Bronchus fibroblast of lung (primary cell): ENCODE data around the gene TAS2R10. TPM values are rescaled to one million over a fixed set of nuclear protein-coding genes. Genes with fewer than 3 reads are reported as not detected.

Experiments used
- total RNA-seq: library from RNA; depleted of rRNA; stranded (reverse); fragments of >200 nt; gene quantifications from 2 replicates; pipeline ENCODE4 v1.2.3, GENCODE V29; 2015

Gene TAS2R10
- total RNA-seq, result 0.67 TPM in 1 of 2 replicates, not detected in the other

GRCh38 chr12:10826258-10826657 lies at the start of gene TAS2R10:
Gene TAS2R10, minus strand, starts transcription at chr12:10826358. Its CDS starts 89 bp downstream, at chr12:10826269.

GRCh38 chr12:10849425-10849878 lies 23.3 kb upstream of the TAS2R10 start, which contains the start of gene PRR4:
Gene PRR4, minus strand, starts transcription at chr12:10849475. Its CDS starts 38 bp downstream, at chr12:10849437.

GRCh38 chr12:10810068-10810467 lies 16.1 kb downstream of the TAS2R10 start, which contains the start of gene TAS2R9:
Gene TAS2R9, minus strand, starts transcription at chr12:10810168. Its CDS starts 93 bp downstream, at chr12:10810075.

GRCh38 chr12:10807186-10807585 lies 19.0 kb downstream of the TAS2R10 start, which contains the start of gene TAS2R8:
Gene TAS2R8, minus strand, starts transcription at chr12:10807286. Its CDS starts 306 bp downstream, at chr12:10806980.

GRCh38 chr12:10802587-10802986 lies 23.6 kb downstream of the TAS2R10 start, which contains the start of gene TAS2R7:
Gene TAS2R7, minus strand, starts transcription at chr12:10802627. Its CDS starts 57 bp downstream, at chr12:10802570.

Other genes starting within 250 kb of the TAS2R10 start
- gene MAGOHB, start 212.7 kb downstream of the TAS2R10 start, total RNA-seq, result 21.1 and 26.1 TPM in 2 replicates
- gene STYK1, start 152.3 kb downstream of the TAS2R10 start, total RNA-seq, result under 0.01 TPM in 1 of 2 replicates, not detected in the other
- gene YBX3, start 103.0 kb downstream of the TAS2R10 start, total RNA-seq, result 199 and 200 TPM in 2 replicates
- gene TAS2R7, start 23.7 kb downstream of the TAS2R10 start, total RNA-seq, result not detected in 2 replicates
- gene TAS2R8, start 19.1 kb downstream of the TAS2R10 start, total RNA-seq, result not detected in 2 replicates
- gene TAS2R9, start 16.2 kb downstream of the TAS2R10 start, total RNA-seq, result not detected in 2 replicates
- gene PRR4, start 23.1 kb upstream of the TAS2R10 start, total RNA-seq, result 0.34 and 1.3 TPM in 2 replicates
- gene PRH1, start 57.9 kb upstream of the TAS2R10 start, total RNA-seq, result 8.8 and 9.2 TPM in 2 replicates
- 0.15 and 0.17 TPM in 2 replicates for gene TAS2R13, start 83.2 kb upstream of the TAS2R10 start, total RNA-seq
- 0.30 TPM in 1 of 2 replicates, not detected in the other for gene PRH2, start 102.9 kb upstream of the TAS2R10 start, total RNA-seq
- 0.15 and 1.0 TPM in 2 replicates for gene TAS2R14, start 112.9 kb upstream of the TAS2R10 start, total RNA-seq
- gene TAS2R50, start 160.6 kb upstream of the TAS2R10 start, total RNA-seq, result not detected in 2 replicates
- gene TAS2R20, start 171.9 kb upstream of the TAS2R10 start, total RNA-seq, result under 0.01 TPM in 1 of 2 replicates, not detected in the other
- gene TAS2R19, start 196.3 kb upstream of the TAS2R10 start, total RNA-seq, result 0.30 TPM in 1 of 2 replicates, not detected in the other
- 0.15 and 0.17 TPM in 2 replicates for gene TAS2R31, start 205.0 kb upstream of the TAS2R10 start, total RNA-seq
- gene TAS2R46, start 235.9 kb upstream of the TAS2R10 start, total RNA-seq, result not detected in 2 replicates